Nephron (organoid): Measurements from ENCODE around the gene DOCK9.

Experiments used
- H3K27ac Mint-ChIP-seq, 3 experiments: 2 replicates each; pipeline ENCODE4 v1.8.0; 2020; ENCODE audit warnings: mixed read lengths in 3 of 3, mild to moderate bottlenecking in 2 of 3, moderate library complexity in 1 of 3
- H3K27me3 Mint-ChIP-seq: 2 replicates; pipeline ENCODE4 v1.8.0; 2021; ENCODE audit warnings: low read depth, mild to moderate bottlenecking, moderate library complexity, mixed read lengths
- H3K36me3 Mint-ChIP-seq: 2 replicates; pipeline ENCODE4 v1.8.0; 2020; ENCODE audit warnings: low read depth, mixed read lengths
- H3K4me1 Mint-ChIP-seq: 2 replicates; pipeline ENCODE4 v1.8.0; 2020; ENCODE audit warnings: mixed read lengths
- H3K4me3 Mint-ChIP-seq, 3 experiments: 2 replicates each; pipeline ENCODE4 v1.8.0; 2020; ENCODE audit warnings: mild to moderate bottlenecking in 3 of 3, mixed read lengths in 3 of 3, moderate library complexity in 2 of 3
- H3K9me3 Mint-ChIP-seq: 2 replicates; pipeline ENCODE4 v1.8.0; 2020; ENCODE audit warnings: mixed read lengths
- TF ChIP-seq, protein P1 (sequence below), 3 experiments: fragments of 200-600 bp; sonication (generic); IDR thresholded peaks; one replicate each; pipeline ENCODE4 v1.5.0; 2021; ENCODE audit warnings: antibody characterized with exemption in 3 of 3; ENCODE audit not compliant: unreplicated experiment in 3 of 3

Gene DOCK9

GRCh38 chr13:98941536-98941935 lies 36.3 kb downstream of the DOCK9 start:
- Mint-ChIP-seq H3K9me3 (no peaks in the 10 kb centered on the region), H3K27me3 (peaks cover 7% of the 10 kb centered on the region), H3K27ac (peak overlapping the region in 1 of 3 experiments; percentile 91), H3K4me3 (no peak overlapping the region), H3K36me3 (no peaks in the 10 kb centered on the region), H3K4me1 (peaks cover 69% of the 10 kb centered on the region)
- TF ChIP-seq, protein P1, sequence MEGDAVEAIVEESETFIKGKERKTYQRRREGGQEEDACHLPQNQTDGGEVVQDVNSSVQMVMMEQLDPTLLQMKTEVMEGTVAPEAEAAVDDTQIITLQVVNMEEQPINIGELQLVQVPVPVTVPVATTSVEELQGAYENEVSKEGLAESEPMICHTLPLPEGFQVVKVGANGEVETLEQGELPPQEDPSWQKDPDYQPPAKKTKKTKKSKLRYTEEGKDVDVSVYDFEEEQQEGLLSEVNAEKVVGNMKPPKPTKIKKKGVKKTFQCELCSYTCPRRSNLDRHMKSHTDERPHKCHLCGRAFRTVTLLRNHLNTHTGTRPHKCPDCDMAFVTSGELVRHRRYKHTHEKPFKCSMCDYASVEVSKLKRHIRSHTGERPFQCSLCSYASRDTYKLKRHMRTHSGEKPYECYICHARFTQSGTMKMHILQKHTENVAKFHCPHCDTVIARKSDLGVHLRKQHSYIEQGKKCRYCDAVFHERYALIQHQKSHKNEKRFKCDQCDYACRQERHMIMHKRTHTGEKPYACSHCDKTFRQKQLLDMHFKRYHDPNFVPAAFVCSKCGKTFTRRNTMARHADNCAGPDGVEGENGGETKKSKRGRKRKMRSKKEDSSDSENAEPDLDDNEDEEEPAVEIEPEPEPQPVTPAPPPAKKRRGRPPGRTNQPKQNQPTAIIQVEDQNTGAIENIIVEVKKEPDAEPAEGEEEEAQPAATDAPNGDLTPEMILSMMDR (IDR thresholded peaks at IDR 0.05; ENCODE audit: unreplicated experiment in 3 of 3), result no peak

- H3K36me3 Mint-ChIP-seq, result no peaks in the 10 kb centered on the region
- TF ChIP-seq, protein P1 (IDR thresholded peaks at IDR 0.05; ENCODE audit: unreplicated experiment in 3 of 3), result no peak
- H3K4me1 Mint-ChIP-seq, result peaks cover 67% of the 10 kb centered on the region
- peak overlapping the region in 2 of 3 experiments; percentile 91 to 94 for H3K27ac Mint-ChIP-seq
- peaks cover 1% of the 10 kb centered on the region for H3K9me3 Mint-ChIP-seq
- H3K27me3 Mint-ChIP-seq, result peaks cover 4% of the 10 kb centered on the region
- H3K4me3 Mint-ChIP-seq, result peak overlapping the region in 1 of 3 experiments; percentile 3
Measured at GRCh38 chr13:98941126-98941525, 36.7 kb downstream of the DOCK9 start.

GRCh38 chr13:98940325-98941001 lies 37.4 kb downstream of the DOCK9 start:
- Mint-ChIP-seq H3K27ac (peak overlapping the region; percentile 51 to 94 (median 91)), H3K4me3 (peak overlapping the region in 1 of 3 experiments; percentile 3), H3K27me3 (peaks cover 4% of the 10 kb centered on the region), H3K9me3 (peaks cover 5% of the 10 kb centered on the region), H3K4me1 (peaks cover 62% of the 10 kb centered on the region), H3K36me3 (no peaks in the 10 kb centered on the region)
- TF ChIP-seq, protein P1 (IDR thresholded peaks at IDR 0.05; ENCODE audit: unreplicated experiment in 3 of 3), result no peak

DNA sequence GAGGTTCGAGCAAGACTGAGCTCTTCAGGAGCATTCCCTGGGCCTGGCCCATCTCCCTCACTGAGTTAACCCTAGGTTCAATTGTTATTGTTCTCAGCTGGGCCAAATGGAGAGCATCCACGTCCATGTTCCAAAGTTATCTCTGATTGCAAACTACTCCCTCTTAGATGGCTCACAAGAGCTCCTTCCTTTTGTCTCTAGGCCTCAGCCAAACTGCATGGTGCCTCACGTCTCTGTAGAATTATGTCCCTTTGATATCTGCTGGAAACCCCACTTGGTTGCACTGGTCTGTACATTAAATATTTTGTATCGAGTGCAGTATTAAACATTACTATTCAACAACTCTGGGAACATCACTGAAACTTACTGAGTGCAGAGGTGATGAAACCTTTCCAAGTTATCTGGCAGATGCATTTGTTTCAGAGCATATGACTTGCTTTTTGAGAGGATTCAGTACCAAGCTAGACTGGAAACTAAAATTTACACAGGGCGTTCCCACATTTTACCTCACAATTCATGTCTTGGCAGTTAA lies 38.1 kb downstream of the DOCK9 start:
- Mint-ChIP-seq H3K9me3 (peaks cover 5% of the 10 kb centered on the region), H3K4me3 (no peak overlapping the region), H3K27ac (peak overlapping the region; percentile 46 to 94 (median 91)), H3K27me3 (peaks cover 4% of the 10 kb centered on the region), H3K36me3 (peaks cover 3% of the 10 kb centered on the region), H3K4me1 (peaks cover 59% of the 10 kb centered on the region)
- TF ChIP-seq, protein P1 (IDR thresholded peaks at IDR 0.05; ENCODE audit: unreplicated experiment in 3 of 3), result no peak

GRCh38 chr13:98938801-98939200 lies 39.1 kb downstream of the DOCK9 start:
- H3K4me3 Mint-ChIP-seq, result no peak overlapping the region
- H3K36me3 Mint-ChIP-seq, result peaks cover 4% of the 10 kb centered on the region
- peaks cover 5% of the 10 kb centered on the region for H3K9me3 Mint-ChIP-seq
- H3K27ac Mint-ChIP-seq, result peak overlapping the region; percentile 62 to 91 (median 83)
- TF ChIP-seq, protein P1 (IDR thresholded peaks at IDR 0.05; ENCODE audit: unreplicated experiment in 3 of 3), result no peak
- peaks cover 59% of the 10 kb centered on the region for H3K4me1 Mint-ChIP-seq
- H3K27me3 Mint-ChIP-seq, result peaks cover 4% of the 10 kb centered on the region
